ENCODE data around the gene ANKRD23.
"Not testable (repeated sequence)": the region's sequence is repeated elsewhere in the genome, so short reads cannot be mapped to it uniquely, and the experiment has no call there.

Gene ANKRD23

DNA sequence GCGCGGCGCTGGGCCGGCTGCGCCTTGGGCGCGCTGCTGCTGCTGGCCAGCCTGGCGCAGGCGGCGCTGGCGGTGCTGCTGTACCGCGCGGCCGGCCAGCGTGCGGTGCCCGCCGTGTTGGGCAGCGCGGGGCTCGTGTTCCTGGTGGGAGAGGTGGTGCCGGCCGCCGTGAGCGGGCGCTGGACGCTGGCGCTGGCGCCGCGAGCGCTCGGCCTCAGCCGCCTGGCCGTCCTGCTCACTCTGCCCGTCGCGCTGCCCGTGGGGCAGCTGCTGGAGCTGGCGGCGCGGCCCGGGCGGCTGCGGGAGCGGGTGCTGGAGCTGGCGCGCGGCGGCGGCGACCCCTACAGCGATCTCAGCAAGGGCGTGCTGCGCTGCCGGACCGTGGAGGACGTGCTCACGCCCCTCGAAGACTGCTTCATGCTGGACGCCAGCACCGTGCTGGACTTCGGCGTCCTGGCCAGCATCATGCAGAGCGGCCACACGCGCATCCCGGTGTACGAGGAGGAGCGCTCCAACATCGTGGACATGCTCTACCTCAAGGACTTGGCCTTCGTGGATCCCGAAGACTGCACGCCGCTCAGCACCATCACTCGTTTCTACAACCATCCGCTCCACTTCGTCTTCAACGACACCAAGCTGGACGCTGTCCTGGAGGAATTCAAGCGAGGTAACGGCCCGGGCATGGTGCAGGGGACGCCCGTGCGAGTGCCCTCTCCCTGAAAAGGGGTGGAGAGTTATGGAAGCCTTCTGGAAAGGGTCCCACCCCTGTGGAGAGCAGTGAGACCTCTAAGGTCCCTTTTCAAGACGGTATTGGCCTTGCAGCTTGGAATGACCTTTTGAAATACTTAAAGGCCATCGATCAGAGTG is 26.8 kb downstream of the ANKRD23 start:
- DNase-seq (ENCODE audit: low read depth, low spot score), result no peak

DNA sequence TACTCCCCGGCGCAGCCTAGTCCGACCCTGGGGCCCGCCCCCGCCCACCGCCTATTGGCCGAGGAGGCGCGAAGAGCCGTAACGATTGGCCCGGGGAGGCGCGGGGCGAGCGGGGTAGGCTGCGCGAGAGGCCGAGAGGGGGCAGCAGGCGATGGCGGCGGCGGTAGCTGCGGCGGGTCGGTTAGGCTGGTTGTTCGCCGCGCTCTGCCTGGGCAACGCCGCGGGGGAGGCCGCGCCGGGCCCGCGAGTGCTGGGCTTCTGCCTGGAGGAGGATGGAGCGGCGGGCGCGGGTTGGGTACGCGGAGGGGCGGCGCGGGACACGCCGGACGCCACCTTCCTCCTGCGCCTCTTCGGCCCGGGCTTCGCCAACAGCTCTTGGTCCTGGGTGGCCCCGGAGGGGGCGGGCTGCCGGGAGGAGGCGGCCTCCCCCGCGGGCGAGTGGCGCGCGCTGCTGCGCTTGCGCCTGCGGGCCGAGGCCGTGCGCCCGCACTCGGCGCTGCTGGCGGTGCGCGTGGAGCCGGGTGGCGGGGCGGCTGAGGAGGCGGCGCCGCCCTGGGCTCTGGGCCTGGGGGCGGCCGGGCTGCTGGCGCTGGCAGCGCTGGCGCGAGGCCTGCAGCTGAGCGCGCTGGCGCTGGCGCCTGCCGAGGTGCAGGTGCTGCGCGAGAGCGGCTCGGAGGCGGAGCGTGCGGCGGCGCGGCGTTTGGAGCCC is 27.5 kb downstream of the ANKRD23 start, which contains the start of gene CNNM3:
Gene CNNM3 (plus strand): TSS at position 142 of the 709 bp plus-strand sequence. CDS start 10 bp downstream, at position 152.
- DNase-seq (ENCODE audit: low read depth, low spot score), result peak; percentile 94

DNA sequence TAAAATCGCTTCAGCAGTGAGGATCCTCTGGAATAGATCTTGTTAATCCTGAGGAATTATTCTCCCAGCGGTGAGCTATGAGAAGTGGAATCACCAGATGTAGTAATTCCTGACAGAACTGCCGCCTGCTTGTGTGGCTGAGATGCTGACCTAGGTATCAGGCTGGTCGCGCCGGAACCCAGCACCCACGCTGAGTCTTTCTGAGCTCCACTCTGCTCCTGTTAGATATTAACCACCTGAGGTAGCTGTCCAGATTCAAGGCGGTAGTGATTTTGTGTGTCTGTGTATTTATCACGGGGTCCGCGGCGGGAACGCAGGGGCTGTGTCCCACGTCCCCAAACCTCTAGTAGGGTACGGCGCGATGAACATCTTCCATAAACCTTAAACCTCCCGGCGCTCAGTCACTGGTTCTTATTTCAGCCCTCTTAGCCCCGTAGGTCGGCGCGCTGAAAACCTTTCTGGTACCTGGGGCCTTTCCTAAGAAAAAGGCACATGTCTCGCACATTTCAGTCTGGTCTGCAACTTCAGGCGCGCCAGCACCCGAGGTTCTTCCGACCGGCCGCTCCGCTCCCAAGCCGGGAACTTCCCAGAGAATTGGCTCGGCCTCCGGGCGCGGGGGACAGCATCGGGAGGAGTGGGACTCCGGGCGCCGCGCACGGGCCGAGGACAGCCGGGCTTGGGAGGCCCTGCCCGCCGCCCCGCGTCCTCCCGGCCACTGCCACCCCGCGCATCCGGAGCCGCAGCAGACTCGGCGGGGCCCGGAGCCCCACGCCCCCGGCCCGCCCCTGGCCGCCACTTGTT is 28.3 kb downstream of the ANKRD23 start:
- peak; percentile 71 for DNase-seq (ENCODE audit: low read depth, low spot score)

- DNase-seq (ENCODE audit: low read depth, low spot score), result no peak
Observed at GRCh38 chr2:96813656-96814055, 30.2 kb downstream of the ANKRD23 start.

DNA sequence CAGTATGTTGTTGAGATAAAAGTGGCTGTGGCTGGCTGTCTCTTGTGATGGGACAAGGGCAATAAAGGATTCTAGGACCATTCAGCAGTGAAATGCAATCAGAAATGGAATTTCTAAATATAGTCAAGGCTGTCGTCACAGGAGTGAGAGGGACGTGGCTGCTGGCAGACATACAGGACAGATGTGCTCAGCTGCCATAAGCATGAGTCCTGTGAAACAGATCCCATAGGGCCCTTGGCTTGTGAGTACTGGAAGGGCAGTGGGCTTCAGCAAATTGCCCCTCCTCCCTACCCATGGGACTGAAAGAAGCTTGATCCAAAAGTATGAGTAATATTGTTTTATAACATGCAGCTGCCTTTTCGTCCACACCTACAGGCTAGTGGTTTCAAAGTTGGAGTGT is 31.9 kb downstream of the ANKRD23 start:
- DNase-seq (ENCODE audit: low read depth, low spot score), result no peak

- no peak for DNase-seq (ENCODE audit: low read depth, low spot score)
Observed at GRCh38 chr2:96810783-96811192, 33.0 kb downstream of the ANKRD23 start.

- no peak for DNase-seq (ENCODE audit: low read depth, low spot score)
Observed at GRCh38 chr2:96809951-96810782, 33.7 kb downstream of the ANKRD23 start.

- DNase-seq (ENCODE audit: low read depth, low spot score), result no peak
Observed at GRCh38 chr2:96809216-96809882, 34.5 kb downstream of the ANKRD23 start.

GRCh38 chr2:96808176-96808837 is 35.5 kb downstream of the ANKRD23 start:
- DNase-seq (ENCODE audit: low read depth, low spot score), result no peak

GRCh38 chr2:96807127-96807471 is 36.7 kb downstream of the ANKRD23 start:
- DNase-seq (ENCODE audit: low read depth, low spot score), result no peak

GRCh38 chr2:96806468-96807126 is 37.2 kb downstream of the ANKRD23 start:
- DNase-seq (ENCODE audit: low read depth, low spot score), result no peak

DNA sequence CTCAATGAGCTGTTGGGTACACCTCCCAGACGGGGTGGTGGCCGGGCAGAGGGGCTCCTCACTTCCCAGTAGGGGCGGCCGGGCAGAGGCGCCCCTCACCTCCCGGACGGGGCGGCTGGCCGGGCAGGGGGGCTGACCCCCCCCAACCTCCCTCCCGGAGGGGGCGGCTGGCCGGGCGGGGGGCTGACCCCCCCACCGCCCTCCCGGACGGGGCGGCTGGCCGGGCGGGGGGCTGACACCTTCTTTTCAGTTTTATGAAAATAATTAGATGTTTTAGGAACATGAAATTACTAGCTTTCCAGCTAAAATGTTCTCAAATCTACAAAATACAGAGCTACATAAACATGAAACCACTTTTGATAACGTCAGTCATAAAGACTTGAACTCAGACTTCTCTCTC is 37.9 kb downstream of the ANKRD23 start:
- DNase-seq (ENCODE audit: low read depth, low spot score), result not testable (repeated sequence)

DNA sequence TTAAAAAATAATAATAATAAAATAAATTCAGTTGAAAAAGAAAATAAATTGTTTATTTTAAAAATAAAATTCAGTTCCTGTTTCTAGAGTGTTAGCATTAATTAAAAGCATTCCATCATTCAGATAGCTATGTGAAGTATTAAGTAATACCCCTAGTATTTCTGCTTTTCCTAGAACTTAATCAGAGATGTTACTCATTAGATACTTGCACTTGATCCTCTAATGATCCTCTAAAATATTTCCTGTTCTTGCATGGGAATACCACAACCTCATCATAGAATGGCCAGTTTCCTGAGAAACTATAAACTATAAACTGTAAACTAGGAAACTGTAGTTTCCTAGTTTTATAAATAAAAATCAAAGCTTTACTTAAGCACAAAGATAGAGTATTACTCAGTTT is 38.8 kb downstream of the ANKRD23 start:
- no peak for DNase-seq (ENCODE audit: low read depth, low spot score)

DNA sequence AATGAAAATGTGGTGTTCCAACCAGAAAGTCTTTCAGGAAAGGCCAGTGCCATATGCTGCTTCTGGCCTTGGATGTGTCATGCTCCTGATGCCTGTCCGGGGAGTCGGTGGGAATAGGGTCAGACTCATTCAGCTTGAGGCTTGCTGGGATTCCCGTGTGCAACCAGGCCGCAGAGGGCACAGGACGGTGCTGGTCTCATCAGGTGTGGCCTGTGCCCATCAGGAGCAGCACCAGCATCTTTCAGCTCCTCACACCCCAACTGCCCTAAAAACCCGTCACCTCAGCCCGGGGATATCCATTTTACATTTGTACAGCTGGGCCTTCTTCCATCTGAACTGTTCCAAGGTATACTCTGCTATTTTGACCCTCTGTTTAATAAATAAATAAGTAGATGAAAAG is 41.1 kb downstream of the ANKRD23 start:
- no peak for DNase-seq (ENCODE audit: low read depth, low spot score)

DNA sequence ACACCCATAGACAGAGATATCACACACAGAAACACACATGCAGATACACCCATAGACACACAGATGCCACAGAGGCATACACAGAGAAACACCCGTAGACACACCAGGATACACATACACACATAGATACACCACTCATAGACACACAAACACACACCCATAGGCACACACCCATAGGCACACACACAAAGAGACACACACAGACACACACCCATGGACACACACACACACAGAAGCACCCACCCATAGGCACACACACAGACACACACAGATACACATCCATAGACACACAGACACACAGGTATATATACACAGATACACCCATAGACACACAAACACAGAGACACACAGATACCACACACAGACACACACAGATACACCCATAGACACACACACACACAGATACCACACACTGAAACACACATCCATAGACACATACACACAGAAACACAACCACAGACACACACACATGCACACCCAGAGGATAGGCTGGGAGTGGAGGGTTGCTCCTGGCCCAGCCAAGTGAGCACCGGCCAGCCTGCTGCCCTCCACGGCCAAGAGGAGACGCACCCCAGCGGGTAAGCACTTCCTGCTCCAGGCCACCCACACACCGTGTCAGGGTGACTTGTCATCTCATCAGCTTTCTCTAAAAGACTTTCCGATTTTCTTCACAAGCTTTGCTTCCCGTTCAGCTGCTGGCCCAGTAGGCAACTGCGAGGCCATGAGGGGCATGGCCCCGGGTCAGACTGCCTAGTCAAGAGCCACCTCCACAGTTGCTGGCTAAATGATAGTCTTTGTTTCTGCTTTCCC is 41.8 kb downstream of the ANKRD23 start:
- no peak for DNase-seq (ENCODE audit: low read depth, low spot score)

DNA sequence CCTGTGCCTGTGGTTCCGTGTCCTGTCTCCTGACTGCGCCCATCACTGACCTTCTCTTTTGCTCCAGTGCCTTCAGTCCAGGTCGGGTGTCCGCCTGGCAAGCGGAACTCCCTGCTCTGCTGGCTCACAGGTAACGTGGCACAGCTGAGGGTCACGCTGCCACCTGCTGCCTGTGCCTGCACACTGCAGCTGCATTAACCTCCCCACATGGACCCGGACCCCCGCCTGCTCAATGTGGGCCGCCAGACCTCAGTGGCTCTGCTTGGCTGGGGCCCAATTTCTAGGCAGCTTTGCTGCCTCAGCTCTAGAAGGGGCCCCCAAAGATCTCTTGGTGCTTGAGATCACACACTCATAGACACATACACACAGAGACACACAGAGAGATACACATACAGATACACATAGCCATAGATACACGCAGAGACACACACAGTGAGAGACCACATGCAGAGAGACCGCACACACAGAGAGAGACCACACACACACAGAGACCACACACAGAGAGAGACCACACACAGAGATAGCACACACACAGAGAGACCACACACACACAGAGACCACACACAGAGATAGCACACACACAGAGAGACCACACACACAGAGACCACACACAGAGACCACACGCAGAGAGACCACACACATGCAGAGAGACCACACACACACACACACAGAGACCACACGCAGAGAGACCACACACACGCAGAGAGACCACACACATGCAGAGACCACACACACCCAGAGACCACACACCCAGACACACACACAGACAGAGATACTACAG is 42.6 kb downstream of the ANKRD23 start:
- peak; percentile 86 for DNase-seq (ENCODE audit: low read depth, low spot score)

GRCh38 chr2:96800061-96801004 is 43.5 kb downstream of the ANKRD23 start:
- no peak for DNase-seq (ENCODE audit: low read depth, low spot score)

Data from ELF-1 (cell line).